Stimulated activated CD4-positive, alpha-beta T cell treated with anti-CD3 and anti-CD28 coated beads, Interleukin-1b, Interleukin-23, amount 100 ng/mL, for 4 hours (primary cell): ENCODE data around the gene CEP83.
"Not testable (repeated sequence)": the region's sequence is repeated elsewhere in the genome, so short reads cannot be mapped to it uniquely, and the experiment has no call there.

ENCODE experiments used
- DNase-seq, 2 donors: peaks; one replicate each; pipeline ENCODE4 v3.0.0-alpha.2; 2020; ENCODE audit warnings: low read depth in 2 of 2

CEP83 gene

DNA sequence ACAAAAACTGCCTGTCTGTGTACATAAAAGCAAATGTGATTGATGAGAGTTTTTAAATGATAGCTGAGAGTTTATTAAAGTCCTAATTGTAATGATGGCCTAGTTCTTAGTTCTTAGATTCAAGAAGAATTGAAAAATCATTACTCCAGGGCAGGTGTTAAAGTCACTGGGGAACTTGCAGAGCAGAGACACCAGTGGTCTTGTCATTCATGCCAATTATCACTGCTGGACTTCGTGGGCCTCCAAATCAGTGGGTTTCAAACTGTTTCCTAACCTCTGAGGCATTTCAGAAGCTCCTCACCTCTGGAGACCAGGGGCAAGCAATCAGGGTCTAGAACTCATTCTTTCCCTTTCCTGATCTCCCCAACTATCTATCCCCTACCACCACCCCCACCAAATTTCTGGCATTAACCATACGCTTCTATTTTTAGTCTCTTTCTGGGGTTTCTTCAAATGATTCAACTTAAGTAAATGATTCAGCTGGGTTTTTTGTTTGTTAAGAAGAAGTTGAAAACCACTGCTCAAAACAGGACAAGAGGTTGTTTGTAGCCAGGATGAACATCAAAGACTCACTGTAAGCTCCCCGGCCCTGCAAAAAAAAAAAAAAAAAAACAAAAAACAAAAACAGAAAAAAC lies 80.1 kb downstream of the CEP83 start:
- DNase-seq: no peak

DNA sequence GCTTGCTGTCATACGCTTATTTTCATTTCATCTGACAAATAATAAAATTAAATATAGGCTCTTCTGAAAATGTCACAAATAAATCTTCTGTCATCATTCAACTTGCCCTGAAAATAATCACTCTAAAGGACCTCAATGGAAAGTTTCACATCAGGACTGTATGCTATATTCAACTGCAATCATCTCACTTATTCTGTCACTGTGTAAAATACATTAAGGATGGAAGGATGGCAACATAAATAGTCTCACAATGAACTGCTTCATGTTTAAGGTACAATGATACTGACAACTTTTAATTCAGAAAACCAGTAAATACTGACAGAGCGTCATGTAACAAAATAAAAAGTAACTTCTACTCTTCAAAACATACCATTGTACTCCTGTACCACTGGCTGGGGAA lies 82.1 kb downstream of the CEP83 start:
- DNase-seq: no peak

DNA sequence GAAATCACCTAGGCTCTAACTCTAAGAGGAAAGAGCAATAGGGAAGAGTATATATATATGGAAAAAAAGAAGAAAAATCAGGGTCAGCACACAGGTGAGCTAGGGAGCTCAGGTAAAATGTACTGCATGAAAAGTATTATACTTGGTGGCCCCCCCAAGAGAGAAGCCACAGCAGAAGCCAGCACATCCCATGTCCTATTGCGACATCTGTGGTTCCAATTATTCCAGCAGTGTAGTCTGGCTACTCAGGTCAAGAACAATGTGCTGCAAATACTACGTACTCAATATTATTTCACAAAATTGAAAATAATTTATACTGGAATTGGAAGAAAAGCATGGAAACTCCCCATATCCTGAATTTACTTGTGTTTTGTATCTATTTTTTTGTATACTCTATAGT lies 85.5 kb downstream of the CEP83 start:
- DNase-seq: no peak

DNA sequence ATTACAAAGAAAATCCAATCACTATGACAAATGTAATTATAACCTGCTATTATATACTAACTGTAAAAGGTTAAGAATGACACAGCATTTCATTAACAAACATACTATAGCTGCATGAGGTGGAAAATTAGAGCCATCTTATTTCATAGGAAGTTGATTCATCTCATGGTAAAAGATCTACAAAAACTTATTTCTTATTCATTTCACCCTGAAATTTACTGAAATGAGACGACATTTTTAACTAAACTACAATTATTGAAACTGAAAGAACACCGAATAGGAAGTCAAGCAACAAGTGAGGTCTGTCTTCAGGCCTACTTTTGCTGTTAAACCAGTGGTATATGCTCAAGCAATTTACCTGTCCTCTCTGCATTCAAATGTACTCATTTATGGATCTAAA lies 87.2 kb downstream of the CEP83 start:
- no peak for DNase-seq

DNA sequence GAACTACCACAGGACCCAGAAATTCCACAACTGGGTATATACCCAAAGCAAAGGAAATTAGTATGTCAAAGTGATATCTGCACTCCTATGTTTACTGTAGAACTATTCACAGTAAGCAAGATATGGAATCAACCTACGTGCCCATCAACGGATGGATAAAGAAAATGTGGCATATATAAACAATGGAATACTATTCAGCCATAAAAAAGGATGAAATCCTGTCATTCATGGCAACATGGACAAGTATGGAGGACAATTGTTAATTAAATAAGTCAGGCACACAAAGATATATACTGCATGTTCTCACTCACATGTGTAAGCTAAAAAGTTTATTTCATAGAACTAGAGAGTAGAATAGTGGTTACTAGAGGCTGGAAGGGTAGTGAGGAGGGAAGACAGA lies 97.0 kb downstream of the CEP83 start:
- no peak for DNase-seq

DNA sequence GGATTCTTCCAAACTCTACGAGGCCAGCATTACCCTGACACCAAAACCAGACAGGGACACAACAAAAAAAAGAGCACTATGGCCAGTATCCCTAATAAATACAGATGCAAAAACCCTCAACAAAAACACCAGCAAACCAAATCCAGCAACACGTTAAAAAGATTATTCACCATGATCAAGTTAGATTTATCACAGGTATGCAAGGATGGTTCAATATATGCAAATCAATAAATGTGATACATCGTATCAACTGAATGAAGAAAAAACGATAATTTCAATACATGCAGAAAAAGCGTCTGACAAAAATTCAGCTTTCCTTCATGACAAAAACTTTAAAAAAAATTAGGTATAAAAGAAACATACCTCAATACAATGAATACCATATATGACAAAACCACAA lies 99.9 kb downstream of the CEP83 start:
- no peak for DNase-seq

DNA sequence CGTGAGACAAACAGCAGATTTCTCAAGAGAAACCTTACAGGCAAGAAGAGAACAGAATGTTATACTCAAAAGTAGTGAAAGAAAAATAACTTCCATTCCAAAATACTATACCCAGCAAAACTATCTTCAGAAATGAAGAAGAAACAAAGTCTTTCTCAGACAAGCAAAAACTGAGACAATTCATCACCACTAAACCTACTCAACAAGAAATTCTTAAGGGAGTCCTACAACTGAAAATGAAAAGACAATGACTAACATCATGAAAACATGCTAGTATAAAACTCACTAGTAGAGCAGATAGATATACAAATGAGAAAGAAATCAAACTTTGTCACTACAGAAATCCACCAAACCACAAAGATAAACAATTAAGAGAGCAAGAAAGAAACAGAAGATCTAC lies 106.5 kb downstream of the CEP83 start:
- DNase-seq: no peak

DNA sequence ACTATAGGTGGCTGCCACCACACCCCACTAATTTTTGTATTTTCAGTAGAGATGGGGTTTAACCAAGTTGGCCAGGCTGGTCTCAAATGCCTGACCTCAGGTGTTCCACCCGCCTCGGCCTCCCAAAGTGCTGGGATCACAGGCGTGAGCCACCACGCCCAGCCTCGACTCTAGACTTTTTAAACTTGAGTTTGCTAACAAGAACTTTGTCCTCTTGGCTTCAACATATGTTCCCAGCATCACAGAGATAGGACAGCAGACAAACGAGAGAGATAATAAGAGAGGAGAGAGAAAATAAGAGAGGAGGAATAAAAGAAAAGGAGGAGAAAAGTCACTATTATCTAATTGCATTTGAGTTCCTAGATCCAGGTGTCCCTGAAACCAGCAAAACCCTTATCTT lies 119.1 kb downstream of the CEP83 start:
- no peak for DNase-seq

DNA sequence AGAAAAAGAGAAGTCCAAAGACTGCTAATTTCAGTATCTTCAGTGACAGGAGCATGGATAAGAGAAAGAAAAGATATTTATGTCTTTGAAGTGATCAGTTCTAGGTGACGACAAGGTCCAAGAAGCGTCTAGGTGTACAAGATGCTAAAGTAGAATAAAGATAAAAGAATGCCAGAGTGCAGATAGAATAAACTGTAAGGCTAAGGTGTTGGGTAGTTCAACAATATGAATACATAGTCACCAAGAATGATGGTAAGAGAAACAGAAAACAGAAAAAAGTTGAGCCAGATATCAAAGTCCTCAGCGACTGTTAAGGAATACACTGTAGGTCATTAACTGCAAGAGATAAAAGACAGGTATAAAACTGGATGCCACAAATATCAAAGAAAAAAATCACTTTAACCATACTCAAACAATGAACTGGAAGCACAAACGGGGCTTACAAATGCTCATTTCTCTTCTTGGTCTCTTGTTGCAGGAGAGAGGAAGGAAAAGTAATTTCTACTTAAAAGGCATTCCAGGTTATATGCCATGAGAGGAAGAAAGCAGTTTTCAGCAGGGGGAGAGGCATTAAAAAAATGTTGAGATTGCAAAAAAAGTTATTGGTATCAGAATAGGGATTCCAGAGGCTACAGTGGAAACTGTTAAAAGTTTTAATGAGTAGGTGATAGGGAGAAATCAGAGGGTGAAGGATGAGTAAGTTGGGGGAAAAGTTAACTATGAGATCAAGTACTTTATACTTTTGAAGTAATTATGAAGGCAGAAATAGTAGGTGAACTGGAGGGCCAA lies 121.5 kb downstream of the CEP83 start:
- no peak for DNase-seq

DNA sequence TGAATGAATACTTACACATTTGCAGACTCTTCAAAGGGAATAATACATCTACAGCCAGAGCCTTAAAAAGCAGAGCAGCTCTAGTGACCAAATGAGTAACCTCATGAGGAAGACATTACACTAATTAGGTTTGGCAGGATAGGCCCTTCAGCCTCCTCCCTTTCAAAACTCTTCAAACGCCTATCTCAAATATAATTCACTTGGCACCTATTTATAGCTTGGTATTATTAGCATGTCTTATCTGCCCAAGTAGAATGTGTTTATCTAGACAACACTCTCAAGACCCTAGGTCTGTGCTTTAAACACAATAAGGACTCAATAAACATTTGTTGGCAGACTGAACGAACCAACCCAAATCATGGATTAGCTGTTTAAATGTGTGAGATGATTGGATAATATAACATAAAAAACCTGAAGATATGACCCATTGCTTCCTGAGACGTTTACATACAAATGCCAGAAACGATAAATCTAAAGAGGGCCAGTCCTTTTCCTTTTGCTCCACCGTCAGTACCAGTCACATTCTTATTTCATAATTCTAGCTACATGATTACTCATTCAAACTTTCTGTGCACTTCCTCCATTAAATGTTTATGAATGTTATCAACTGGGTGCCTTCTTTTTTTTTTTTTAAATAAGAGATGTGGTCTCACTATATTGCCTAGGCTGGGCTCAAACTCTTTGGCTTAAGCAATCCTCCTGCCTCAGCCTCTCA lies 123.3 kb downstream of the CEP83 start:
- no peak for DNase-seq

DNA sequence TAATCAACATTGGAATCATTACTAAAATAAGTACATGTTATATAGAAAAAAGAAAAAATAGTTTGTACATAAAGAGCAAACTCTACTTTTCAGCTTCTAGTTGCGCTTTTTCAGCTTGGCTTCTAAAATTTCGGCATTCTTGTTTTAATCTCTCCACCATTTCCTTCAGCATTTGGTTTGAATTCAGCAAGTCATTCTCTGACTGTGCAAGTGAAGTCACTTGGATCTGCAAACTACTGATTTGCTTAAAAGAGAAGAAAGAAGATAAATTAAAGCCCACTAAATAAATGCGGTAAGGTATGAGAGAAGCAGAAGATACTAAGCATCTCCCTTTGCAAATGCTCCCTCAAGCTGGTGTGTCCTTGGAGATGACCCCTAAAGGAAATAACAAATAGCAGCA lies 126.3 kb downstream of the CEP83 start:
- DNase-seq: no peak

DNA sequence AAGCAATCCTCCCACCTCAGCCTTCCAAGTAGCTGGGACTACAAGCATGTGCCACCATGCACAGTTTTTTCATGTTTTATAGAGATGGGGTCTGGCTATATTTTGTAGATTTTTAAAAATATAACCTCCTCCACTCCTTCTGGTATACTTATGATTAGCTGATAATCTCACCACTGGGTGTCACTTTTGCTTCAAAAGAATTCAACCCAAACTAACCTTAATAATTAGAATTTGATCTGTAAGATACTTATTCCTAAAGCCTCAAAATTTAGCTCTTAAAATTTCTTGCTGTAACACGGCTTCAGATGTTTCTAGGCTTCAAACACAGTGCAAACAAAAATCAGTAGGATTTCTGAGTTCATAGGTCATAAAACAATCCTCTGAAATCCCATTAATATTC lies 130.3 kb downstream of the CEP83 start:
- DNase-seq: no peak

DNA sequence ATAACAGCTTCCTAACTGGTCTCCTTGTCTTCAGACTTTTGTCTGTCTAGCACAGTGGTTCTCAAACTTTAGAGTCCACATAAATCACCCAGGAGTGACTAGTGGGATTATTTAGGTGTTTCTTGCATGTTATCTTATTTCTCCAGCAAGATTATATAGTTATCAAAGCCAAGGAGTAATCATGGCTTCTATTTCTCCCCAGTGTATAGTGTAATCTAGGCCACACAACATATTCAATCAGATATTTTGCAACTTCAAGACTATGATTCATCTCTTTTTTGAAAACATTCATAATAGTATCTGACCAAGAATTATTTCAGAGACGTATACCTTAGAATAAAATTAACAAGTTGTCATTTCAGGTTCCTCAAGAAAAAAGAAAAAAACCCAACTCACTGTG lies 131.9 kb downstream of the CEP83 start:
- no peak for DNase-seq

DNA sequence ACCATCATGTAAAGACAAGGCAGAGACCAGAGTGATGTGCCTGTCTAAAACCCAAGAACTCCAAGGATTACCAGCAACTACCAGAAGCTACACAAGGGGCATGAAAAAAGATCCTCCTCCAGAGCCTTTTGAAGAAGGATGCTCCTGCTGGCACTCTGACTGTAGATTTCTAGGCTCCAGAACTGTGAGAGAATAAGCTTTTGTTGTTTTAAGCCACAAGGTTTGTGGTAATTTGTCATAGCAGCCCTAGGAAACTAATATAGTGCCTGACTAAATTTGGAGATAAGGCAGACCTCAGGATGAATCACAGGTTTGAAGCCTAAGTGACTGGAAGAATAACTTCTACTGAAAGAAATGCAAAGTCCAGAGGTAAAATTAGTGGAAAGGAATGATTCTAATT lies 132.9 kb downstream of the CEP83 start:
- no peak for DNase-seq

DNA sequence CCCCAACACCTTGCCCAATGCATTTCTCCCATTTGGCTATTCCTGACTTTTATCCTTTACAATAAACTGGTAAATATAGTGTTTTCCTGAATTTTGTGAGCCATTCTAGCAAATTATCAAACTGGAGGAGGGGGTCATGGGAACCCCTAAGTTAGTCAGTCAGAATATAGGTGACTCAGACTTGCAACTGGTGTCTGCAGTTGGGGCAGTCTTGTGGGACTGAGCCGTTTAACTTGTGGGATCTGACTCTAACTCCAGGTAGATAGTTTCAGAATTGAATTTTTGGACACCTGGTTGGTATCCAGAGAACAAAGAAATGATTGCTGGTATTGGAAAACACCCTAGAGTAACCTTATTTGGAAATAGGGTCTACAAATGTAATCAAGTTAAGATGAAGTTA lies 133.4 kb downstream of the CEP83 start:
- no peak for DNase-seq

DNA sequence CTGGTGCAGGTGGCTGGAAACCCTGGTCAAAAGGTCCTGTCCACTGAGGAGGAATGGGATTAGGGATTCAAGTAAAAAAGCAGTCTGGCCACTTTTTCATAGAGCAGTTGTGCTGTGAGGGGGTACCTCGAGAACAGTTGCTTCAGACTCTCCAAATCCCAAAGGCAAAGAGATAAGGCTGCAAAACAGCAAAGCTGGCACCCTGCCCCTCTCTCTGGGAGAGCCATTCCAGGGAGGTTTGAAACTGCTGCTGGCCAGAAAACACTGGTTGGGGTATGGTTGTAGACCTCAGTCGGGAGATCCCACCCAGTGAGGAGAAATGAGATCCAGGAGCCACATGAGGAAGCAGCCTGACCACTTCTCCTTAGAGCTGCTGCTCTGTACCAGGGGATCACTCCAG lies 137.3 kb downstream of the CEP83 start:
- DNase-seq: no peak

DNA sequence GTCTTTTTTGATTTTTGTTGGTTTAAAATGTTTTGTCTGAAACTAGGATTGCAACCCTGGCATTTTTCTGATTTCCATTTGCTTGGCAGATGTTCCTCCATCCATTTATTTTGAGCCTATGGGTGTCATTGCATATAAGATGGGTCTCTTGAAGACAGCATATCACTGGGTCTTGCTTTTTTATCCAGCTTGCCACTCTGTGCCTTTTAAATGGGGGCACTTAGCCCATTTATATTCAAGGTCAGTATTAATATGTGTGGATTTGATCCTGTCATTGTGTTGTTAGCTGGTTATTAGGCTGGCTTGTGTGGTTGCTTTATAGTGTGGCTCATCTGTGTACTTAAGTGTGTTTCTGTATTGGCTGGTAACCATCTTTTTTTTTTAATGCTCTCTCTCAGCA lies 139.6 kb downstream of the CEP83 start:
- no peak for DNase-seq

DNA sequence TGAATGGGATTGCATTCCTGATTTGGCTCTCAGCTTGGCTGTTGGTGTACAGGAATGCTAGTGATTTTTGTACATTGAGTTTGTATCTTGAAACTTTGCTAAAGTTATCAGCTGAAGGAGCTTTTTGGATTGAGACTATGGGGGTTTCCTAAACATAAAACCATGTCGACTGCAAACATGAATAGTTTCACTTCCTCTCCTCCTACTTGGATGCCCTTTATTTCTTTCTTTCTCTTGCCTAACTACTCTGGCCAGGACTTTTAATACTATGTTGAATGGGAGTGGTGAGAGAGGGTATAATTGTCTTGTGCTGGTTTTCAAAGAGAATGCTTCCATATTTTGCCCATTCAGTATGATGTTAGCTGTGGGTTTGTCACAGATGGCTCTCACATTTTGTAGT lies 141.5 kb downstream of the CEP83 start:
- DNase-seq: no peak

DNA sequence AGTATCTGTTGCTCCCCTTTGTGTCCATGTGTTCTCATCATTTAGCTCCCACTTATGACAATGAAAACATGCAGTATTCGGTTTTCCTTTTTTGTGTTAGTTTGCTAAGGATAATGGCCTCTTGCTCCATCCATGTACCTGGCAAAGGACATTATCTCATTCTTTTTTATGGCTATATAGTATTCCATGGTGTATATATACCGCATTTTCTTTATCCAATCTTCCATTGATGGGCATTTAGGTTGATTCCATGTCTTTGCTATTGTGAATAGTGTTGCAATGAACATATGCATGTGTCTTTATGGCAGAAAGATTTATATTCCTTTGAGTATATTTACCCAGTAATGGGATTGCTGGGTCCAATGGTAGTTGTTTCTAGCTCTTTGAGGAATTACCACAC lies 143.1 kb downstream of the CEP83 start:
- DNase-seq: not testable (repeated sequence)

DNA sequence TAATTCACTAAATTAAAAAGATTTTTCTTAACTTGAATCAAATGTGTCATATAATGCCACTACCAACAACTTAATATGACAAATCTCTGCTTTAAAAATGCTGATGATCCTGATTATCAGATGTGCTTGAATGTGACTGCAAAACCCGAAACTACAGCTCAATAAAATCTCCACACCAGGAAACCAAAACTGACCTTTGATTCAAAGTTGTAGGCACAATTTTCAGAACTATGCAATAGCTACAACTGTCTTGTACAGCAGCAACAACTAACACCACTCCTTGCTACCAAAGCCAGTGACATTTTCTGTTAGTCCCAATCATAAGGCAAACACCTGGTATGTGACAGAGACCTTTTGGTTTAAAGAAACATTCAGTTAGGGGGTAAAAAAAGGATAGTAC lies 147.3 kb downstream of the CEP83 start:
- DNase-seq: no peak

DNA sequence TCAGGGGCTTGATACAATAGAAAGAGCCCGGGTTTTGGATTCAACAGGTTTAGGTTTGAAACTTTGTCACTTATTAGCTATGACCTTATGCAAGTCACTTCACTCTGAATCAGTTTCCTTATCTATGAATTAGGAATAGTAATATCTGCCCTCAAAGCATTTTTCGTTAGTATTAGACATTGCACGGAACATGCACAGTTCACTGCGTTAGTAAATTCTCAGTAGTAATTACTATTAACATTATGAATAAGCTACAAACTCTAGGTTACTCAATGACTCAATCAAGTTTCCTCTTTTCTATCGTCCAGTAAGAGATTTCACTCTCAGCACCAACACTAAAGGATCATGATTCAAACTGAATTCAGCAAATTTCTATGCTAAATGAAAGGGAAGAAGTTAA lies 150.3 kb downstream of the CEP83 start:
- DNase-seq: no peak

DNA sequence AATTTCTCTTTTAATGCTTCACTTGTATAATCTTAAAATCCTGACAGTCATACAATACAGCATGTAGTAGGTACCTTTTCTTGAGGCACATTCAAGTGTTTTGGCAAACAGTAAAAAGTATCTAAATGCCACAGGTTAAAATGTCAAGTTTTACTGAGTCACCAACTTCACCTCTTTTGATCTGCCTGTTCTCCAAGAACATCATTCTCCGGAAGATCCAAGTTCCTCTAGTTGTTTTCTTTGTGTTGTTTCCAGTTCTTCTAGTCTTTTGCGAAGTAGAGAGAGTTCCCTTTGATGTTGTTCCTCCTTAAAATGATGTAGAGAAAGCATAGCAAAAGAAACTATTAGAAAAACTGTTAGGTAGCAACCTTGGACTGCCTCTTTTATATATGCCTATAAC lies 151.1 kb downstream of the CEP83 start:
- no peak for DNase-seq
